Endothelial cell of umbilical vein (primary cell): ENCODE data around the gene CCDC28A.

Experiments used
- CTCF ChIP-seq, 2 donors: IDR thresholded peaks; 1 replicate in 1 of 2; 2 replicates in 1 of 2; pipeline ENCODE4 v1.5.1; 2011; ENCODE audit warnings: low read length in 2 of 2, mild to moderate bottlenecking in 2 of 2, moderate library complexity in 2 of 2, control low read depth in 1 of 2, inconsistent platforms in 1 of 2, low read depth in 1 of 2; ENCODE audit not compliant: insufficient read depth in 1 of 2; ENCODE audit errors: extremely low read depth in 1 of 2
- EZH2 ChIP-seq: IDR thresholded peaks from 2 replicates; pipeline ENCODE4 v1.6.1; 2012; ENCODE audit warnings: borderline replicate concordance, low read depth, mild to moderate bottlenecking, moderate library complexity, low read length, inconsistent platforms; ENCODE audit not compliant: severe bottlenecking
- FOS ChIP-seq: IDR thresholded peaks from 2 replicates; pipeline ENCODE4 v1.6.1; 2011; ENCODE audit warnings: mild to moderate bottlenecking, low read length, moderate library complexity, borderline replicate concordance; ENCODE audit not compliant: insufficient read depth
- GATA2 ChIP-seq: IDR thresholded peaks from 2 replicates; pipeline ENCODE4 v1.7.0; 2011; ENCODE audit warnings: low read depth, mild to moderate bottlenecking, moderate library complexity, mixed read lengths, low read length; ENCODE audit not compliant: insufficient read length, insufficient read depth
- JUN ChIP-seq: IDR thresholded peaks from 2 replicates; pipeline ENCODE4 v1.6.1; 2011; ENCODE audit warnings: borderline replicate concordance, low read depth; ENCODE audit not compliant: insufficient read length, insufficient read depth
- MAX ChIP-seq: IDR thresholded peaks from 2 replicates; pipeline ENCODE4 v1.6.1; 2011; ENCODE audit not compliant: insufficient read depth, insufficient read length
- MYC ChIP-seq: IDR thresholded peaks from one replicate; pipeline ENCODE4 v1.6.1; 2011; ENCODE audit warnings: mild to moderate bottlenecking, low read depth, low read length
- POLR2A ChIP-seq: IDR thresholded peaks from 2 replicates; pipeline ENCODE4 v1.6.1; 2012; ENCODE audit warnings: low read depth, mild to moderate bottlenecking, control low read depth, low read length
- POLR2AphosphoS5 ChIP-seq: IDR thresholded peaks from 2 replicates; pipeline ENCODE4 v1.6.1; 2012; ENCODE audit warnings: low read depth, mild to moderate bottlenecking, control low read depth, low read length, moderate library complexity; ENCODE audit not compliant: insufficient read depth

GRCh38 chr6:138830248-138830647, 56.7 kb downstream of the CCDC28A start:
- TF ChIP-seq CTCF (IDR thresholded peaks at IDR 0.05; ENCODE audit: extremely low read depth in 1 of 2, insufficient read depth in 1 of 2, low read depth in 1 of 2, low read length in 2 of 2) (no peak), POLR2AphosphoS5 (no peak), EZH2 (no peak), POLR2A (no peak), MAX (no peak), MYC (no peak), JUN (no peak), FOS (no peak), GATA2 (no peak)
